ENCODE data around the gene ICAM3.
"Not testable (repeated sequence)": the region's sequence is repeated elsewhere in the genome, so short reads cannot be mapped to it uniquely, and the experiment has no call there.

The ICAM3 gene

GRCh38 chr19:10339380-10339960 lies at the start of gene ICAM3:
ICAM3 (minus strand) TSS chr19:10339624; CDS start chr19:10339614, 10 bp downstream.
- DNase-seq (ENCODE audit: low spot score) = no peak

- peak; percentile 80 for DNase-seq (ENCODE audit: low spot score)
Observed at GRCh38 chr19:10388957-10389356, 49.5 kb upstream of the ICAM3 start.

GRCh38 chr19:10384580-10384979 lies 45.2 kb upstream of the ICAM3 start:
- DNase-seq (ENCODE audit: low spot score) = no peak

GRCh38 chr19:10383223-10383499 lies 43.7 kb upstream of the ICAM3 start:
- DNase-seq (ENCODE audit: low spot score) = not testable (repeated sequence)

- DNase-seq (ENCODE audit: low spot score) = peak; percentile 100
Observed at GRCh38 chr19:10380313-10381102, 41.1 kb upstream of the ICAM3 start, which contains the start of gene TYK2. TYK2 (minus strand) TSS chr19:10380572; CDS start chr19:10378406, 2,166 bp downstream.

- peak; percentile 34 for DNase-seq (ENCODE audit: low spot score)
Observed at GRCh38 chr19:10379880-10380312, 40.5 kb upstream of the ICAM3 start.

GRCh38 chr19:10378124-10378523 lies 38.7 kb upstream of the ICAM3 start:
- DNase-seq (ENCODE audit: low spot score) = no peak

GRCh38 chr19:10377140-10377640 lies 37.8 kb upstream of the ICAM3 start:
- not testable (repeated sequence) for DNase-seq (ENCODE audit: low spot score)

GRCh38 chr19:10374931-10375330 lies 35.5 kb upstream of the ICAM3 start:
- no peak for DNase-seq (ENCODE audit: low spot score)

GRCh38 chr19:10372690-10373089 lies 33.3 kb upstream of the ICAM3 start:
- DNase-seq (ENCODE audit: low spot score) = no peak

- DNase-seq (ENCODE audit: low spot score) = no peak
Observed at GRCh38 chr19:10368101-10368803, 28.8 kb upstream of the ICAM3 start.

GRCh38 chr19:10366950-10367512 lies 27.6 kb upstream of the ICAM3 start:
- DNase-seq (ENCODE audit: low spot score) = not testable (repeated sequence)

GRCh38 chr19:10365518-10365917 lies 26.1 kb upstream of the ICAM3 start:
- DNase-seq (ENCODE audit: low spot score) = no peak

- no peak for DNase-seq (ENCODE audit: low spot score)
Observed at GRCh38 chr19:10364644-10365043, 25.2 kb upstream of the ICAM3 start.

- no peak for DNase-seq (ENCODE audit: low spot score)
Observed at GRCh38 chr19:10363789-10364281, 24.4 kb upstream of the ICAM3 start.

GRCh38 chr19:10362259-10362658 lies 22.8 kb upstream of the ICAM3 start:
- DNase-seq (ENCODE audit: low spot score) = no peak

- DNase-seq (ENCODE audit: low spot score) = no peak
Observed at GRCh38 chr19:10361569-10362011, 22.2 kb upstream of the ICAM3 start.

GRCh38 chr19:10356431-10356830 lies 17.0 kb upstream of the ICAM3 start:
- no peak for DNase-seq (ENCODE audit: low spot score)

GRCh38 chr19:10353793-10354391 lies 14.5 kb upstream of the ICAM3 start:
- DNase-seq (ENCODE audit: low spot score) = peak; percentile 49

- no peak for DNase-seq (ENCODE audit: low spot score)
Observed at GRCh38 chr19:10352764-10353671, 13.6 kb upstream of the ICAM3 start.

GRCh38 chr19:10346509-10346908 lies 7.1 kb upstream of the ICAM3 start:
- DNase-seq (ENCODE audit: low spot score) = no peak

Data from GM03348 (cell line).